GM18909 (cell line): ENCODE measurements around the gene DCXR.

Experiments
- ATAC-seq: cut with Tn5 transposase; IDR thresholded peaks from one replicate; pipeline ENCODE4 v1.9.1; 2021; ENCODE audit warnings: mild to moderate bottlenecking; ENCODE audit not compliant: unreplicated experiment, poor library complexity

The DCXR gene

GRCh38 chr17:82056729-82057621, 19.5 kb upstream of the DCXR start:
- ATAC-seq: no peak

- ATAC-seq: no peak
Observed at GRCh38 chr17:82055965-82056728, 18.6 kb upstream of the DCXR start.

- no peak for ATAC-seq
Observed at GRCh38 chr17:82055023-82055964, 17.8 kb upstream of the DCXR start.

GRCh38 chr17:82054351-82055022, 17.0 kb upstream of the DCXR start:
- no peak for ATAC-seq

- ATAC-seq: no peak
Observed at GRCh38 chr17:82053556-82054263, 16.2 kb upstream of the DCXR start.

GRCh38 chr17:82053130-82053529, 15.6 kb upstream of the DCXR start:
- no peak for ATAC-seq

GRCh38 chr17:82052638-82053059, 15.2 kb upstream of the DCXR start:
- ATAC-seq: no peak

- ATAC-seq: peak; percentile 59
Observed at GRCh38 chr17:82051776-82052637, 14.5 kb upstream of the DCXR start, which contains the start of the genes GPS1 and RFNG. Gene GPS1 (plus strand): TSS chr17:82051898. CDS start chr17:82051932, 34 bp downstream. Gene RFNG (minus strand): TSS chr17:82051811. CDS start chr17:82051766, 45 bp downstream.

GRCh38 chr17:82050761-82051641, 13.5 kb upstream of the DCXR start:
- no peak for ATAC-seq

- no peak for ATAC-seq
Observed at GRCh38 chr17:82050152-82050760, 12.8 kb upstream of the DCXR start.

- ATAC-seq: no peak
Observed at GRCh38 chr17:82049521-82049971, 12.0 kb upstream of the DCXR start.

GRCh38 chr17:82049106-82049505, 11.6 kb upstream of the DCXR start:
- no peak for ATAC-seq

GRCh38 chr17:82048571-82048971, 11.1 kb upstream of the DCXR start:
- ATAC-seq: no peak

- ATAC-seq: no peak
Observed at GRCh38 chr17:82047914-82048570, 10.5 kb upstream of the DCXR start.

- no peak for ATAC-seq
Observed at GRCh38 chr17:82047379-82047778, 9.9 kb upstream of the DCXR start.

GRCh38 chr17:82046903-82047302, 9.4 kb upstream of the DCXR start:
- ATAC-seq: no peak
